ENCODE measurements around the gene HNRNPLL. TPM values are rescaled to one million over a fixed set of nuclear protein-coding genes. Genes with fewer than 3 reads are reported as not detected.
"Not testable (repeated sequence)": the region's sequence is repeated elsewhere in the genome, so short reads cannot be mapped to it uniquely, and the experiment has no call there.

HNRNPLL gene
- total RNA-seq, 1 donor from 2014 or later, result 55.2 TPM

DNA sequence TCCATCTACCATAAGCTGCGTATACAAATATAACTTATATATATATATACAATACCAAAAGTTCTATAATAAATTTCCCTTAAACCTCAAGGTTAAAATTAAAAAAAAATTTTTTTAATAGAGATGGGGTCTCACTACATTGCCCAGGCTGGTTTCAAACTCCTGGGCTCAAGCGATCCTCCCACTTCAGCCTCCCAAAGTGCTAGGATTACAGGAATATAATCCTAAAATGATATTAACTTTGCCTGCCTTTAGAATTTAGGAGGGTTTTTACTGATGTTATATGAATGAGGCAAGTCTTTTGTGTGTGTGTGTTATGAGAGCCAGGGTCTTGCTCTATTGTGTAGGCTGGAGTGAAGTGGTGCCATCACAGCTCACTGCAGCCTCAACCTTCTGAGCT lies 49.2 kb downstream of the HNRNPLL start:
- no peak for DNase-seq (ENCODE audit: low spot score)

DNA sequence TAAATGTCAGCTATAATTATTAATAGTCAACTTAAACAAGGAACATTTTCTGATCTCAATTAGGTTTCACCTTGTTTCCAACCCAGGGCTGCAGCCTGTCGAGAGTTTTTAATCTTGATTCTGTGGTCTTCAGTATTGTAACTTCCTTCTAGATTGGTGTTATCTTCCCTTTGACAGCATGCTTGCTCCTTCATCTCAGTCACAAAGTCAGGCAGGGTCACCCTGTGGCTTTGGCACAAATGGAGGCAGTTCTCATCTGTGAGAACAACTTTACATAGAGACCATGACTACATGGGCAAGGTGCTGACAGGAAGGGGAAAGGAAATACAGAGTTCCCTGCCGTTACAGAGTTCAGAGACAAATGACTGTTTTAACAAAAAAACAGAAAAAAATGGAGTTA lies 50.5 kb downstream of the HNRNPLL start:
- DNase-seq (ENCODE audit: low spot score), result no peak

DNA sequence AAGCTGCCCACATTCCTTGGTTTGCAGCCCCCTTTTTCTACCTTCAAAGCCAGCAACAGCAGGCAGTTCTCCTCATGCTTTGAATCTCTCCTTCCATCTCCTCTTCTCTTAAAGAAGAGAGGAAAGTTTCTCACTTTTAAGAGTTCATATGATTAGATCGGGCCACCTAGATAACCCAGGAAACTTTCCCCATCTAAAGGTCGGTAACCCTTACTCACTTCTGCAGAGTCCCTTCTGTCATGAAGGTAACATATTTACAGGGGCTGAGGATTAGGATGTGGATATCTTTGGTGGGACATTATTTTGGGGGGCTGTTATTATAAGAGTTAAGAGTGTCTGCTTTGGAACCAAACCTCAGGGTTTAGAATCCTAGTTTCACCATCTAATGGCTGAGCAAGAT lies 51.0 kb downstream of the HNRNPLL start:
- DNase-seq (ENCODE audit: low spot score), result no peak

DNA sequence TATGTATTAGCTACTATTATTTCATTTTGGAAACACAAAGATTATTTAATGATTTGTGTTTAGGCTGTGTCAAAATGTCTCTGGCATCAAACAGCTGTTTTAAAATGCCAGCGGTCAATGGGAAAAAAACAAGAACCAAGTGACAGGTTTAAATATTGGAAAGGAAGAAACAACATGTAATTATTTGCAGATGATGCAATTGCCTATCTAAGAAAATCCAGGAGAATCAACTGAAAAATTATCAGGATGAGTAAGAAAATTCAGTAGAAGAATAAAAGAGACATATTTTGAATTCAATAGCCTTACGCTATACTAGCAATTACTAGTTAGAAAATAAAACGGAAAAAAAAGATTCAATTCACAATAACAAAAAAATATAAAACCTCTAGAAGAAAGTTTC lies 51.6 kb downstream of the HNRNPLL start:
- DNase-seq (ENCODE audit: low spot score), result no peak

DNA sequence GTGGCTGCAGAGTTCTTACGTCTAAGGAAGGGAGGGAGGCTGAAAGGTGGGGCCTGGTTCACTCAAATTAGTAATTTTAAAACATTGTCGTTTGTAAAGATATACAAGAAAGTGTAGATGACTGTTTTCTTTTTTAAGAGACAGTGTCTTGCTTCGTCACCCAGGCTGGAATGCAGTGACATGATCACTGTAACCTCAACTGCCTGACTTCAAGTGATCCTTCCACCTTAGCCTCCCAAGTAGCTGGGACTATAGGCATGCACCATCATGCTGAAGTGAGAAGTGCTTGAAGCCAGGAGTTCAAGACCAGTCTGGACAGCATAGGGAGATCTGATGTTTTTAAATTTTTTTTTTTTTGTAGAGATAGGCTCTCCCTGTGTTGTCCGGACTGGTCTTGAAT lies 52.9 kb downstream of the HNRNPLL start:
- DNase-seq (ENCODE audit: low spot score), result no peak

DNA sequence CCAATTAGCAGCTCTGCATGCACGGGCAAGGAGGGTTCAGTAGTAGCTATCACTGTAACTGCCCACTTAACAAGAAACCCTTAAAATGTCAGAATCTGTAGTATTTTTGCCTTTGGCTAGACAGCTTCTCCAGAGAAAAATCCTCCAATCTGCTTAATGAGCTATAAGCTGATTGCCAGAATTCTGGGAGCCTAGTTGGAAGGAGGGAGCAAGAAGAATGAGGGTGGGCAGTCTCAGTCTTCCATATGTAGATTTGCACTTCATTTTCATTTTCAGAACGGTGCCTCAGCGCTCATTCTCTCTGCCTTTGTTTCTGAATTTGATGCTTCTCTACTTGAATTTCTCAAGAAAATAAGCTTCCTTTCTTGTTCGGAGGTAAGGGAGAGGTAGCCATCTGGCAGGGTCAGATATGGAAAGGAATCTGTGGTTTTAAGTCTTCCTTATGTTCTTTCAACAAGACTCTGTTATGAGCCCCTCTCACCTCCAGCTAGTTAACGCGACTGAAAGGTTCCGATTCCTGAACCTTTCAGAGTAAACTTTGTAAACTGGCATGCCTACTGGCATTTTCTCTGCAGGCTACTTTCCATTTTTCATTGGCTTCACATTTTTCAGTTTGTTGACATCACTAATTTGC lies 53.5 kb downstream of the HNRNPLL start:
- no peak for DNase-seq (ENCODE audit: low spot score)

DNA sequence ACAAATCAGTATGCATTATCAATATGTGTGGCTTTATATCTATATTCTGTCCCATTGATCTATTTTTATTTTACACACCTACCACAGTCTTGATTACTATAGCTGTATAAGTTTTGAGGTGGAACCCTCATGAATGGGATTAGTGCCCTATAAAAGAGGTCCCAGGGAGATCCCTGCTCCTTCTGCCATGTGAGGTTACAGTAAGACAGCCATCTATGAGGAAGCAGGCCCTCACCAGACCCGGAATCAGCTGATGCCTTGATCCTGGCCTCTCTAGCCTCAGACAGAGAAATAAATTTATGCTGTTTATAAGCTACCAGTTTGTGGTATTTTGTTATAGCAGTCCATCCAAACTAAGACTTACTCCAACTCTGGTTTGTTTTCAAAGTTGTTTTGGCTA lies 54.9 kb downstream of the HNRNPLL start:
- no peak for DNase-seq (ENCODE audit: low spot score)

DNA sequence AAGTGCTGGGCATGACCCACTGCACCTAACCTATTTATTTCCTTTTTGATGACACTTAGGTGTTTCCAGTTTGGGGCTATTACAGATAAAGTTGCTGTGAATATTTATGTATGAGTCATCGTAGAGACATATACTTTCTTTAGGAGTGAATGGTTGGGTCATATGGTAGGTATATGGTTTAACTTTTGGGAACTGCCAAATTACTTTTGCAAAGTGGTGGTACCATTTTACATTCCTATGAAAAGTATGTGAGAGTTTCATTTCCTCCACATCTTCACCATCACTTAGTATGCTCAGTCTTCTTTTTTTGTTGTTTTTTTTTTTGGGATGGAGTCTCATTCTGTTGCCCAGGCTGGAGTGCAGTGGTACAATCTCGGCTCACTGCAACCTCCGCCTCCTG lies 56.1 kb downstream of the HNRNPLL start:
- no peak for DNase-seq (ENCODE audit: low spot score)

DNA sequence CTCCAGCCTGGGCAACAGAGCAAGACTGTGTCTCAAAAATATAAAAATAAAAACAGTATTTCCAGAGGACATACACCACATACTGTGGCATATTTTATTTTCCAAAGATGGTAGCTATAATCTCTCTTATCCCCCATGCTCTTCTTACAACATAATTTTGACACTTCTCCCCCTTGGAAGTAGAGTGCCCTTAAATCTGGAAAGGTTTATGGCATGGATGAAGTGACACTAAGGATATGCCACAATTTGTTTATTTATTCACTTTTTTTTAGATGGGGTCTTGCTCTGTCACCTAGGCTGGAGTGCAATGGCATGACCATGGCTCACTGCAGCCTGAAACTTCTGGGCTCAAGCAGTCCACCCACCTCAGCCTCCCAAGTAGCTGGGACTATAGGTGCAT lies 56.7 kb downstream of the HNRNPLL start:
- no peak for DNase-seq (ENCODE audit: low spot score)

DNA sequence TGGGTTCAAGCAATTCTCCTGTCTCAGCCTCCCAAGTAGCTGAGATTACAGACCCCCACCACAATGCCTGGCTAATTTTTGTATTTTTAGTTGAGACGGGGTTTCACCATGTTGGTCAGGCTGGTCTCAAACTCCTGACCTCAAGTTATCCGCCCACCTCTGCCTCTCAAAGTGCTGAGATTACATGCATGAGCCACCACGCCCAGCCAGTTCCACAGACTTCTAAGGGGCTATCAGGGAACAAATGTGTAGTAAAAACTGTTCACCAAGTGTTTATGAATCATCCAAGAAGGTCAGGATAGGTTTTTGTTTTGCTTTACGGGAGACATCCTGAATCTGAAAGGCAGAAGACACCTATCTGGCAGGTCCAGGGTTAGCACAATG lies 60.5 kb downstream of the HNRNPLL start:
- not testable (repeated sequence) for DNase-seq (ENCODE audit: low spot score)

DNA sequence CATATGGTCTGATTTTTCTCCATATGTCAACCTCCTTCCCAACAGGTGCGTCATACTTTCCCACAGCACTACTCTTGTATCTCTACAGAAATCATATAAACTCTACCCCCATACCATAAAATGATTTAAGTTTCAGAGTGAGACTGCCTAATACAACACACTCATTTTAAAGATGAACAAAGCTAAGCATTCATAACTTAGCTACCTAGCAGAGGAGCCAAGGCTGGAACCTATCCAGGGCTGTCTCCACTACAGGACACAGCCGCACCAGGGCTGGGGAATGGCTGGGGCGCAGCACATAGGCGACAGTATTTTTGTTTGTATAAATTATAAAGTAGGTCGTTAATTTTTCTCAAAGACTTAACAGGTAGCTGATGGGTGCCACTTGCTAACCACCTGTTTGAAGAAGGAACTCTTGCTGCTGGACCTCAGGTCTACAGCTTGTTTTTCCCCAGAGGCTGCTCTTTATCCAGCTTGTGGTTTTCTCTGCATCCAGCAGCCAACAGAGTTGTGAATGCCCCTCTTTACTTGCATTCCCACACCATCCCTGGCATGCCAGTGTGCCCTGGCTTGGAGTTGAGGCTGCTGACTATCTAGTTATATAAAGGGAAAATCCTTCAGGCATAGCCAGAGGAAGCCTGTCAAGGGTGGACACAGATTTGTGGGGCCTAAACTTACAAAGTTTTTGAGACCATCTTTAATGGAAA lies 62.0 kb downstream of the HNRNPLL start:
- no peak for DNase-seq (ENCODE audit: low spot score)

DNA sequence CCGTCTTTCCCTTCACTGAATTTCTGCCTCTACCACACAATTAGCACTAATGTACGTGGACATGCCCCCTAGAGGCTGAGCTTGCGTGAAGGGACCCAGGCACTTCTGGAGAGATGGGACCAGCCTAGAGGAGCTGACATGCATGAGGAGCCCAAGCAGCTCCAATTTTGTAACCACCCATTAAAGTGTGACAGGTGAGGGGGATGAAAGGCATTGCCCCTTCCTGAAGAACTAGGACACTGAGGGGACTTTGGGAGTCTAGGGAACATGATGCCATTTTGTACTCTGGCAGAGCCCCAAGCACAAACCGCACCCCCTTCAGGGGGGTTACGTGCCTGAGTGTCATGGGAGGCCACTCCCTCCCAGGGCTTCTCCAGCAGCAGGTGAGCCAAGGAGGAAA lies 63.6 kb downstream of the HNRNPLL start:
- no peak for DNase-seq (ENCODE audit: low spot score)

DNA sequence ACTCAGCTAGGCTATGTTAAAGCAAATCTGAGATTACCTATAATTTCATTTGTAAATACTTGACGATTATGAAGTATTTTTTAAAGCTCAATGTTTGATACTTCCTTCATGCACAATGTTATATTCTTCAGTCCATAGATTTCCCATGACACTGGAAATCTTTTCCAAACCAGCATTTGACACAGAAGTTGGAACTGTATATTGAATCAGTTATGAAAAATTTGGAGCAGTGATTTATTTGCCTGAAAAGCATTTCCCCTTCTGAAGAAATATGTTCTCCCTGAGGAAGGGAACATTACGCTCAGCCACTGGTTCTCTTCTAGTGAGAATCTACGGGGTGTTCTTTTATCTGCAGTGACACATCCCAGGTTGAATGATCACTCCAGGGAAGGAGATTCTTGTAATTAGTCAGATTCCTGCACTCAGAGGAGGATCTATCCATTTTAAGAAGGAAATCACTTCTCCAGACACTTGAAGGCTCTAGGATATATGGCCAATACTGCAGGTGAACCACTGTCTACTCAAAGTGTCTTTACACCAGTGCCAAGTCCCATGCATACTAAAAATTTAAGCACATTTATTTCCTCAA lies 64.7 kb downstream of the HNRNPLL start:
- no peak for DNase-seq (ENCODE audit: low spot score)

DNA sequence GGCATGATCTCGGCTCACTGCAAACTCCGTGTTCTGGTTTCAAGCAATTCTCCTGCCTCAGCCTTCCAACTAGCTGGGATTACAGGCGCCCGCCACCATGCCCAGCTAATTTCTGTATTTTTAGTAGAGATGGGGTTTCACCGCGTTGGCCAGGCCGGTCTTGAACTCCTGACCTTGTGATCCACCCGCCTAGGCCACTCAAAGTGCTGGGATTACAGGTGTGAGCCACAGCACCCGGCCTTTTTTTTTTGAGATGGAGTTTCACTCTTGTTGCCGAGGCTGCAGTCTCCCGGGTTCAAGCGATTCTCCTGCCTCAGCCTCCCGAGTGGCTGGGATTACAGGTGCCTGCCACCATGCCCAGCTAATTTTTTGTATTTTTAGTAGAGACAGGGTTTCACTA lies 65.4 kb downstream of the HNRNPLL start:
- DNase-seq (ENCODE audit: low spot score), result not testable (repeated sequence)

DNA sequence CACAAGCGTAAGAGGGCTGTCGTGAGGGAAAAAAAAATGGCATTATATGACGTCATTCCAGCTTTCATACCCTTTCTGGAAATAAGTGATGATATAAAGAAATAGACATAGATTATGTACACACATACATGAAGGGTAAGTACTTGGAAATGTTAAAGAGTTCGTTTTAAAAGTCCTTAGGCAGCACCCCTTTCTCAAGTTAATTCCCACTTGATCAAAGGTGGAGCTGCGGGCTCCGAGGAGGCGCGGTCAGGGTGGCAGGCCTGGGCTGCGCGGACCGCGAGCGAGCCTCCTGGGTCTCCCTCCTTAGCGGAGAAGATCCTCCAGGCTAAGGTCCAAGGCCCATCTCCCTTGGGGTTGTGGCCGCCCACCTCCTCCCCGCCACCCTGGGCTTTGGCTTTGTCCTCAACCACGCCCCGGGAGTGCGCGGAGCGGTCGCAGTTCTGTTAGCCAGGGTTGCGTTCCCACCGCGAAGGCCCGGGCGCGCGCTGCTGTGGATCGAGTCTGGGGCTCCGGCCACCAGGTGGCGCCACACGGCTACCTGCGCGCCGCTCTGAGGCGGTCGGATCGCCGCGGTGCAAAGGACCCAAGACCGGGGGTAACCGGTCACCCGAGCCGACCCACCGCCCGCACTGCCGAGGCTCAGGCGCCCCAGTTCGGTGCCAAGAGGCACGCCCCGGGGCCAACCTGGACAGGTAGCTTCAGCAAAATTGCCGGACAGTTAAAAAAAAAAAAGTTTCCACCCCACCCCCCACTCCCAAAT lies 66.8 kb downstream of the HNRNPLL start:
- peak; percentile 83 for DNase-seq (ENCODE audit: low spot score)

DNA sequence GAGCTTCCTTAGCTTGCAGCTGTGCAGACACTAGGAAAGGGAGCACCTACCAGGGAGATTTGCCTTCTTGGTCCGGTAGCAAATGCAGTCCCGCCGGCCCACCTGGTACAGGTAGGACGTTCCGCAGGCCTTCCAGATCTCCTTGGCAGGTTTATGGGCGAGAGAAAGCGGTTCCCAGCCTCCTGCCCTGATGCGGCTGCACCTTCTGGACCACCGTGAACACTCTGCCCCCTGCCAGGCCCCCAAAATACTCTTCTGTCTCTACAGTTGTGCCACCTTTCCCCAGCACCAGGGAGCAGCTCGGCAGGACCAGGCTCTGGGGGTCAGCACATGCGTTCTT lies 67.4 kb downstream of the HNRNPLL start:
- no peak for DNase-seq (ENCODE audit: low spot score)

DNA sequence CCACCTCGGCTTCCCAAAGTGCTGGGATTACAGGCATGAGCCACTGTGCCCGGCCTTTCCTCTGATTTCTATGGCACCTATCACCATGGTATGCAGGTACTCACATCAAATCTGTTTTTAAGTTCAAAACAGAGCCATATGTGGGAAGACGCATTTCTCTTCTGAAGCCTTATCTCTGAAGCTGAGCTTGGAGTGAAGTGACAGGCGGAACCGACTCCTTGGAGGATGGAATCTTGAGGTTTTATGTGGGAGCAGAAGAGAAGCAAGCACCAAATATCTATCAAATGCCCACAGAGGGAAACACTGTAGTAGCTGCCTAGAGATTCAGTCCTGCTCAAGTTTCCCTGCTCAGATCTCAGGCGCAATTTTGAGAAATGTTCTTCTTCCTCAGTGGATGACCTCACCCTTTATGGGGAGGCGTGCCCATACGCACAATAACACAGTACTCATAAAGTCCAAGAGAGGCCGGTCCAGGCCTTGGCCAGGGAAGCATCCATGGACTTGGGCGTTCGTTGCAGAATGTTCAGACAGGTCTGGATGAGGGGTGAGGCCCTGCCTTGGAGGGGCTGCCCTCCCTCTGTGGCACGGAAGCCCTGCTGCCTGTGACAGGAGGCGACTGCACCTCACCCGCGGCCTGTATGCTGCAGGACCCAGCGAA lies 67.9 kb downstream of the HNRNPLL start:
- no peak for DNase-seq (ENCODE audit: low spot score)

DNA sequence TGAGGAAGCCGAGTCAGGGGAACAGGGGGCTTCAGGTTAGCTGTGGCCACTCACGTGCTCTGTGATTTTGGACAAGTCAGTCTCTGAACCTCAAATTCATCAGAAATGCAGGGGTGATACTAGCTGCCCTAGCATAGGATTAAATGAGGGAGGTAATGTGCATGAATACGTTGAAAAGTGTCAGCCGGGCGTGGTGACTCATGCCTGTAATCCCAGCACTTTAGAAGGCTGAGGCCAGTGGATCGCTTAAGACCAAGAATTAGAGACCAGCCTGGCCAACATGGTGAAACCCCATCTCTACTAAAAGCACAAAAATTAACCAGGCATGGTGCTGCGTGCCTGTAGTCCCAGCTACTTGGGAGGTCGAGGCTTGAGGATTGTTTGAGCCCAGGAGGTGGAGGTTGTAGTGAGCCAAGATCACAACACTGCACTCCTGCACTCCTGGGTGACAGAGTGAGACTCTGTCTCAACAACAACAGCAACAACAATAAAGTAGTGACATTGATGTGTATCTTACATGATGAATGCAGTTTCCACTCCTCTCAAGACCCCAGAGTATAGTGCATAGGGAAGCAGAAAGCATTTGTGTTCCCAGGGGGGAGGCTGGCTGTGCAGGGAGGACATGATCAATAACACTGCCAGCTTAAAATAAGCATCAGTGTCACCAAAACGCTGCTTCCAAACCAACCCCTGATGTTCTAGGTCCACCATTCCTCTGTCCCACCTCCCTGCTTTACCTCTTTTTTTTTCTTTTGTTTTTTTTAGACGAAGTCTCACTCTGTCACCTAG lies 68.8 kb downstream of the HNRNPLL start:
- DNase-seq (ENCODE audit: low spot score), result no peak

DNA sequence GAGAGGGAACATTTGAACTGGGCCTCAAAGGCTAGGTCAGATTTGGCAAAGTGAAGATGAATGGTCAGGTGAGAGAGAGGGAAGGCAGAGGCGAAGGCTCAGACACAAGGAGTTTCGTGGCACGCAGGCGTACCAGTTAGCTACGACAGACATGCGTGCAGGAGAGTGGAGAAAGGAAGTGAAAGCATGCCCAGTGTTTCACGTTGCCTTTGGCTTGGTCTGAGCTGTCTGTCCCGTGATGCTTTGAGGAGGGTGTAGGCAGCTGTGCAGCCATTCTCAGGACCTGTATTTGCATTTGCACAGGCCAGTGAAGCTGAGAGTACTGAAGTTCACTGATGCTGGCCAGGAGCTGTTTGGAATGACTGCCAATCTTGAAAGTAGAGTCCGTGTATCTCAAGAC lies 69.5 kb downstream of the HNRNPLL start:
- DNase-seq (ENCODE audit: low spot score), result no peak

DNA sequence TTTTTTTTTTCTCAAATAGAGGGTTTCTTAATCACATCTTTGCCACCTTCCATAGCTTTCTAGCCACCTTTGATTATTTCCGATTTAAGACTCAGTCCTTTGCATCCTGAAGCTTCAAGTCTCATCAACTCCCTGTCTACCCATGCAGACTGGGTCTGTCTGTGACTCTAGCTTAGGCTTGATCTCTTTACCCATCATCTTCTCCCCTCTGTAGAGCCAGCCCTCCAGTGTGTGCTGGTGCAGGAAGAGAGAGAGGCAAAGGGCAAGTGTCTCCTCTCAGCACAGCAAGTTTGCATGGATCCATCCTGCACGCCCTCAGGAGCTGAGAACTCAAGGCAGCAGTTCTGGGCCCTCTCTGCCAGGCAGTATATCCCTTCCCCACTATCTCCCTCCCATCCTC lies 70.4 kb downstream of the HNRNPLL start:
- DNase-seq (ENCODE audit: low spot score), result no peak

DNA sequence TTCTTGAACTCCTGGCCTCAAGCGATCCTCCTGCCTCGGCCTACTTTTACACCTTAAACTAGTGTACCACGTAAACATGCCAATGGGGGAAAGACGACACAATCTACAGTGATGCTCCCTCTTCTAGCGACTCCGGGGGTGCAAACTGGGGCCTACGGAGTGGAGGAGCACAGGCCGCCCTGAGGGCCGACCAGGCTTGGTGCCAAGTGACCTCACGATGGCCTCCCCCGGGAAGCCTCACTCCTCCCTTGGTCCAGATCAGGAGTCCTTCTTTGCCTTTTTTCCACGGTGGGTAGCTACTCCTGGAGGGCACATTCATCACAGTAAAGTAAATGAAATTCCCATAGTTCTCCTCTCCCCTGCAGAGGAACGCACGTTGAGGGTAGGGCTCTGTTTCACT lies 73.5 kb downstream of the HNRNPLL start:
- DNase-seq (ENCODE audit: low spot score), result no peak

DNA sequence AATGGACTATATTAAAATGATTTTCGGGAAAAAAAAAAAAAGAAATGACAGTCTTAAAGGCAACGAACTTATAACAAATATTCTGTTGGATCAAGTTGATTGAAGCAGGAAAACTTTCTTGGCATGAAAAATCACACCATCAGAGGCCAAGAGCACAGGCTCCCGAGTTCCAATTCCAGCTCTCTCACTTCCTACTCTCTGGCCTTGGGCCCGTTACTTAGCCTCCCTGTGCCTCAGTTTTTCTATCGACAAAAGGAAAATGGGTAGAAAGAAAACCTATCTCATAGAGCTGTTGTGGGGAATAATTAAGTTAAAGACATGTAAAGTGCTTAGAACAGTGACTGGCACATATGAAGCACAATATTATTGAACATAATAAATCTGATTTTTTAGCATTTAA lies 74.2 kb downstream of the HNRNPLL start:
- no peak for DNase-seq (ENCODE audit: low spot score)

Measured in ureter (tissue), 1 donor.